PC-9 (cell line): ENCODE results near the gene CABLES2. TPM values are rescaled to one million over a fixed set of nuclear protein-coding genes. Genes with fewer than 3 reads are reported as not detected.

ENCODE experiments used
- BruUV-seq: library from RNA; stranded (reverse); fragments of 400-500 nt; replicated peaks from 2 replicates; lab custom pipeline; 2021; lab: Mats Ljungman, UMichigan
- CTCF ChIA-PET: fragments of 300-600 bp; sonication (Branson Sonifier 250); formaldehyde crosslinking; loops from one replicate; lab custom pipeline; 2022; ENCODE audit warnings: antibody characterized with exemption; lab: Charles Lee
- POLR2A ChIA-PET: fragments of 300-600 bp; sonication (Branson Sonifier 250); formaldehyde crosslinking; loops from one replicate; lab custom pipeline; 2022; ENCODE audit warnings: antibody characterized with exemption; ENCODE audit not compliant: unreplicated experiment; lab: Charles Lee
- DNase-seq, 2 experiments: peaks; one replicate each; pipeline versions ENCODE4 v3.0.0 to v3.0.0-alpha.2; 2015 to 2022; ENCODE audit warnings: mixed read lengths in 1 of 2
- H2AFZ ChIP-seq: fragments of 200-600 bp; sonication (generic); 2 replicates; pipeline ENCODE4 v1.8.1; 2017; ENCODE audit warnings: antibody characterized with exemption
- H3F3A ChIP-seq: fragments of 200-600 bp; sonication (generic); 2 replicates; pipeline ENCODE4 v1.8.1; 2017; ENCODE audit warnings: antibody characterized with exemption, mild to moderate bottlenecking, low read depth; ENCODE audit not compliant: insufficient read depth
- H3K27ac ChIP-seq: fragments of 200-600 bp; sonication (generic); 2 replicates; pipeline ENCODE4 v1.6.1; 2016; ENCODE audit warnings: mixed run types
- H3K27me3 ChIP-seq: fragments of 200-600 bp; sonication (generic); 2 replicates; pipeline ENCODE4 v1.6.1; 2016; ENCODE audit warnings: low read depth, mixed run types; ENCODE audit not compliant: insufficient read depth
- H3K36me3 ChIP-seq: fragments of 200-600 bp; sonication (generic); 2 replicates; pipeline ENCODE4 v1.6.1; 2016; ENCODE audit warnings: low read depth, mixed run types
- H3K4me1 ChIP-seq: fragments of 200-600 bp; sonication (generic); replicated peaks from 2 replicates; pipeline ENCODE4 v1.6.1; 2016; ENCODE audit warnings: mixed run types; ENCODE audit not compliant: insufficient read depth
- H3K4me2 ChIP-seq: fragments of 200-600 bp; sonication (generic); 2 replicates; pipeline ENCODE4 v1.6.1; 2017; ENCODE audit warnings: mixed run types
- H3K4me3 ChIP-seq: fragments of 200-600 bp; sonication (generic); 2 replicates; pipeline ENCODE4 v1.6.1; 2016; ENCODE audit warnings: mixed run types
- H3K79me2 ChIP-seq: fragments of 200-600 bp; sonication (generic); 2 replicates; pipeline ENCODE4 v1.6.1; 2017; ENCODE audit warnings: low read depth, mixed run types
- H3K9me2 ChIP-seq: fragments of 200-600 bp; sonication (generic); 2 replicates; pipeline ENCODE4 v1.8.1; 2017; ENCODE audit warnings: mild to moderate bottlenecking; ENCODE audit not compliant: insufficient read depth
- H3K9me3 ChIP-seq: fragments of 200-600 bp; sonication (generic); 2 replicates; pipeline ENCODE4 v1.8.1; 2016; ENCODE audit warnings: low read depth; ENCODE audit not compliant: insufficient read depth
- H4K20me1 ChIP-seq: fragments of 200-600 bp; sonication (generic); 2 replicates; pipeline ENCODE4 v1.8.1; 2017; ENCODE audit not compliant: insufficient read depth
- CTCF ChIP-seq: fragments of 200-600 bp; sonication (generic); conservative IDR thresholded peaks from 2 replicates; pipeline ENCODE4 v1.6.1; 2017; ENCODE audit warnings: mixed run types, antibody characterized with exemption, mild to moderate bottlenecking, moderate library complexity
- EZH2 ChIP-seq: fragments of 200-600 bp; sonication (generic); IDR thresholded peaks from 2 replicates; pipeline ENCODE4 v1.8.0; 2017; ENCODE audit warnings: antibody characterized with exemption, low read depth
- intact Hi-C: fragments of 100-400 bp; cut with micrococcal nuclease; formaldehyde crosslinking; loops from one replicate; pipeline ENCODE4 v1.10.0; 2022; ENCODE audit not compliant: unreplicated experiment
- total RNA-seq: library from RNA; stranded (reverse); gene quantifications from 2 replicates; pipeline ENCODE4 v1.2.3, GENCODE V29; 2021

The CABLES2 gene
- total RNA-seq, 1 experiment from 2014 or later: 14.1 TPM

- BruUV-seq: no TSS peak
- ChIA-PET POLR2A (interaction anchor here (0.6 kb wide), 1 partner anchor 115 kb away, joined by 4 read pairs; no protein-coding TSS in a partner anchor), CTCF (interaction anchor here (0.5 to 0.7 kb wide), 3 partner anchors 25 to 198 kb away, joined by 3 read pairs; no protein-coding TSS in a partner anchor)
- Histone ChIP-seq H3K27me3 (no peaks in the 10 kb centered on the region), H3K4me1 (peaks cover 42% of the 10 kb centered on the region), H2AFZ (no peak overlapping the region), H3K79me2 (no peaks in the 10 kb centered on the region; the same call in 1 of the 2 replicates), H3K4me3 (no peak overlapping the region), H3K4me2 (peak overlapping the region; percentile 35), H3K9me3 (no peaks in the 10 kb centered on the region), H4K20me1 (0 out of 2 replicates have a peak, but pooled peaks cover 3% of the 10 kb centered on the region), H3K36me3 (no peaks in the 10 kb centered on the region), H3K27ac (no peak overlapping the region), H3K9me2 (no peaks in the 10 kb centered on the region), H3F3A (peaks cover 28% of the 10 kb centered on the region; the same call in 1 of the 2 replicates)
- DNase-seq: peak in 1 of 2 experiments; percentile 35
- TF ChIP-seq EZH2 (no peak), CTCF (no peak)
- intact Hi-C loops: loop anchor here (5.0 kb wide), 2 partner anchors 198 to 368 kb away; no protein-coding TSS in a partner anchor
These were observed 17.4 kb upstream of the CABLES2 start for GRCh38 chr20:62424249-62425107.

- no peak for DNase-seq
- Histone ChIP-seq H3K4me3 (no peak overlapping the region), H3K36me3 (no peaks in the 10 kb centered on the region), H4K20me1 (0 out of 2 replicates have a peak, but pooled peaks cover 3% of the 10 kb centered on the region), H3K27ac (no peak overlapping the region), H3K9me2 (no peaks in the 10 kb centered on the region), H3K27me3 (no peaks in the 10 kb centered on the region), H3K4me1 (peaks cover 37% of the 10 kb centered on the region), H3K4me2 (no peak overlapping the region), H2AFZ (no peak overlapping the region), H3F3A (peaks cover 29% of the 10 kb centered on the region; the same call in 1 of the 2 replicates), H3K79me2 (no peaks in the 10 kb centered on the region; the same call in 1 of the 2 replicates), H3K9me3 (no peaks in the 10 kb centered on the region)
- intact Hi-C loops: no loop called here
- no TSS peak for BruUV-seq
- POLR2A ChIA-PET: no interaction called here
- CTCF ChIA-PET: interaction anchor here (0.6 kb wide), 1 partner anchor 100 kb away, joined by 14 read pairs; no protein-coding TSS in a partner anchor
- TF ChIP-seq EZH2 (no peak), CTCF (no peak)
These were observed 16.2 kb upstream of the CABLES2 start for GRCh38 chr20:62423326-62423706.

GRCh38 chr20:62422636-62423325, 15.7 kb upstream of the CABLES2 start:
- H3K79me2 ChIP-seq: no peaks in the 10 kb centered on the region; the same call in 1 of the 2 replicates
- intact Hi-C loops: no loop called here
- no peaks in the 10 kb centered on the region for H3K36me3 ChIP-seq
- BruUV-seq: no TSS peak
- no peaks in the 10 kb centered on the region for H3K27me3 ChIP-seq
- H3F3A ChIP-seq: peaks cover 26% of the 10 kb centered on the region; the same call in 1 of the 2 replicates
- no peaks in the 10 kb centered on the region for H3K9me3 ChIP-seq
- DNase-seq: no peak
- H3K27ac ChIP-seq: no peak overlapping the region
- H3K4me2 ChIP-seq: no peak overlapping the region
- H3K4me1 ChIP-seq: peaks cover 32% of the 10 kb centered on the region
- H2AFZ ChIP-seq: no peak overlapping the region
- POLR2A ChIA-PET: no interaction called here
- CTCF ChIA-PET: no interaction called here
- 0 out of 2 replicates have a peak, but pooled peaks cover 3% of the 10 kb centered on the region for H4K20me1 ChIP-seq
- H3K9me2 ChIP-seq: no peaks in the 10 kb centered on the region
- TF ChIP-seq EZH2 (no peak), CTCF (no peak)
- no peak overlapping the region for H3K4me3 ChIP-seq
